Measurements from ENCODE around the gene PKDREJ. TPM values are rescaled to one million over a fixed set of nuclear protein-coding genes. Genes with fewer than 3 reads are reported as not detected.

The PKDREJ gene
- polyA plus RNA-seq, 1 of the 3 experiments (the other 2 are of a cell fraction): not detected

DNA sequence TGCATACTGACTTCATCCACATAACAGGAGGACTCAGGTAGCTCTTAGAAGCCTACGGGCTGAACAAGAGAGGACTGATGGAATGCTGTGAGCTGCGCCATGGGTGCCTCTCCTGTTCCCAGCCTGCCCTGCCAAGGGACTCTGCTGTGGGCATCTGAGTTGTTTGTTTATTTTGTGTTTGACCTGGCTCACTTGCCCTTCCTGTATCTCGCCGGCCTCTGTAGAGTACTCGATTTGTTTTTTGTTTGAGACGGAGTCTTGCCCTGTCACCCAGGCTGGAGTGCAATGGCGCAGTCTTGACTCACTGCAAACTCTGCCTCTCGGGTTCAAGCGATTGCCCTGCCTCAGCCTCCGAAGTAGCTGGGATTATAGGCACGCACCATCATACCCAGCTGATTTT, 6.4 kb upstream of the PKDREJ start:
- peaks cover 6 to 23% of the 10 kb centered on the region in 2 experiments for H3K36me3 ChIP-seq (replicated peaks in 1 of 2; ENCODE audit: control insufficient read depth in 1 of 2, insufficient read depth in 2 of 2, low read length in 1 of 2)
- peak overlapping the region; percentile 92 for H3K4me2 ChIP-seq
- no peak overlapping the region for H3K27ac ChIP-seq (ENCODE audit: low read depth in 2 of 2, low read length in 1 of 2)
- no peak overlapping the region for H3K4me3 ChIP-seq (ENCODE audit: low read depth in 2 of 2, low read length in 1 of 2)
- peaks cover 26% of the 10 kb centered on the region for H3K79me2 ChIP-seq (ENCODE audit: insufficient read depth)
- TF ChIP-seq ZBTB33 (IDR thresholded peaks at IDR 0.05; ENCODE audit: borderline replicate concordance, low read depth) (no peak), RAD21 (IDR thresholded peaks at IDR 0.05; ENCODE audit: low read length) (no peak), EZH2phosphoT487 (IDR thresholded peaks at IDR 0.05; ENCODE audit: borderline replicate concordance, low read depth) (no peak), MXI1 (IDR thresholded peaks at IDR 0.05; ENCODE audit: low read depth, low read length) (no peak), TAF1 (IDR thresholded peaks at IDR 0.05; ENCODE audit: borderline replicate concordance, low read depth, low read length) (no peak), TCF12 (IDR thresholded peaks at IDR 0.05) (no peak), SMC3 (IDR thresholded peaks at IDR 0.05; ENCODE audit: low read depth, low read length) (no peak), USF2 (IDR thresholded peaks at IDR 0.05; ENCODE audit: borderline replicate concordance, low read depth, low read length) (no peak)
- no peak overlapping the region for H2AFZ ChIP-seq (ENCODE audit: low read depth)
- no peak overlapping the region for H3K9ac ChIP-seq
- CTCF ChIA-PET: interaction anchor here (1.1 to 1.6 kb wide), 3 partner anchors 14 to 275 kb away, joined by 3 to 6 read pairs (median 3); no protein-coding TSS in a partner anchor
- H4K20me1 ChIP-seq (ENCODE audit: insufficient read depth): no peaks in the 10 kb centered on the region
- DNase-seq: no peak
- POLR2A ChIA-PET: interaction anchor here (0.5 to 1.2 kb wide), 2 partner anchors 26 to 28 kb away, joined by 3 to 4 read pairs; no protein-coding TSS in a partner anchor
- H3K27me3 ChIP-seq (ENCODE audit: insufficient read depth): no peaks in the 10 kb centered on the region
- H3K9me3 ChIP-seq: no peaks in the 10 kb centered on the region
- H3K9me2 ChIP-seq: no peaks in the 10 kb centered on the region
- 98% methylated on average over 10 of the region's 11 CpGs for WGBS (ENCODE audit: low lambda C conversion rate)
- H3K4me1 ChIP-seq (ENCODE audit: control insufficient read depth in 1 of 2, insufficient read depth in 2 of 2, low read depth in 1 of 2, low read length in 1 of 2): peaks cover 0 to 12% of the 10 kb centered on the region in 2 experiments; a peak in 2 of 4 replicates
- H3F3A ChIP-seq (replicated peaks; ENCODE audit: insufficient read depth): peaks cover 10% of the 10 kb centered on the region

GRCh38 chr22:46267431-46268279, 4.5 kb upstream of the PKDREJ start, which contains the start of gene TTC38:
Gene TTC38, plus strand, starts transcription at chr22:46268008. Its CDS starts 32 bp downstream, at chr22:46268040.
- peak; percentile 99 for DNase-seq
- H3K9ac ChIP-seq: peak within 1 kb of the TSS; percentile 78
- H3K36me3 ChIP-seq (replicated peaks in 1 of 2; ENCODE audit: control insufficient read depth in 1 of 2, insufficient read depth in 2 of 2, low read length in 1 of 2): peaks cover under 1 to 5% of the 10 kb centered on the region in 2 experiments
- peaks cover 26% of the 10 kb centered on the region for H3K79me2 ChIP-seq (ENCODE audit: insufficient read depth)
- no peaks in the 10 kb centered on the region for H3K27me3 ChIP-seq (ENCODE audit: insufficient read depth)
- no peaks in the 10 kb centered on the region for H3K9me2 ChIP-seq
- H3K4me1 ChIP-seq (ENCODE audit: control insufficient read depth in 1 of 2, insufficient read depth in 2 of 2, low read depth in 1 of 2, low read length in 1 of 2): peaks cover 0 to 12% of the 10 kb centered on the region in 2 experiments; a peak in 2 of 4 replicates
- peaks cover 7% of the 10 kb centered on the region for H3F3A ChIP-seq (replicated peaks; ENCODE audit: insufficient read depth)
- peak within 1 kb of the TSS; percentile 81 for H2AFZ ChIP-seq (ENCODE audit: low read depth)
- ChIA-PET CTCF (interaction anchor here (0.8 to 1.5 kb wide), 7 partner anchors 8 to 146 kb away, joined by 3 to 6 read pairs (median 3); no protein-coding TSS in a partner anchor), POLR2A (interaction anchor here (1.0 to 1.6 kb wide), 6 partner anchors 17 to 120 kb away, joined by 3 to 12 read pairs (median 6); partner anchors contain the start of genes CDPF1 and GTSE1)
- no peaks in the 10 kb centered on the region for H3K9me3 ChIP-seq
- H4K20me1 ChIP-seq (ENCODE audit: insufficient read depth): no peaks in the 10 kb centered on the region
- H3K4me3 ChIP-seq (ENCODE audit: low read depth in 2 of 2, low read length in 1 of 2): peak within 1 kb of the TSS; percentile 76 to 90
- H3K4me2 ChIP-seq: peak within 1 kb of the TSS; percentile 92
- peak within 1 kb of the TSS; percentile 31 to 81; a peak in 3 of 4 replicates for H3K27ac ChIP-seq (ENCODE audit: low read depth in 2 of 2, low read length in 1 of 2)
- WGBS (ENCODE audit: low lambda C conversion rate): 7% methylated on average over 19 of the region's 74 CpGs
- TF ChIP-seq RXRA (IDR thresholded peaks at IDR 0.05; ENCODE audit: borderline replicate concordance, low read depth) (no peak), ZBTB33 (IDR thresholded peaks at IDR 0.05; ENCODE audit: borderline replicate concordance, low read depth) (0 out of 2 replicates have a peak, but pooled peaks have one; percentile 9), YY1 (IDR thresholded peaks at IDR 0.05; ENCODE audit: low read depth) (peak; percentile 84), NFIC (IDR thresholded peaks at IDR 0.05; ENCODE audit: borderline replicate concordance) (peak; percentile 58), TAF1 (IDR thresholded peaks at IDR 0.05; ENCODE audit: borderline replicate concordance, low read depth, low read length) (peak; percentile 70; the same call in 1 of the 2 replicates), FOXJ3 (CRISPR knock-in tag; IDR thresholded peaks at IDR 0.05) (no peak), CHD2 (IDR thresholded peaks at IDR 0.05; ENCODE audit: low read length, partially characterized antibody) (peak; percentile 12), POLR2AphosphoS5 (IDR thresholded peaks at IDR 0.05; ENCODE audit: low read depth, low read length) (peak; percentile 72), MEF2A (IDR thresholded peaks at IDR 0.05; ENCODE audit: borderline replicate concordance, low read depth) (no peak), MAX (IDR thresholded peaks at IDR 0.05; ENCODE audit: low read depth) (peak; percentile 71), FOXM1 (IDR thresholded peaks at IDR 0.05; ENCODE audit: low read depth) (no peak), RCOR1 (IDR thresholded peaks at IDR 0.05; ENCODE audit: low read length) (no peak), JUND (IDR thresholded peaks at IDR 0.05) (no peak), PBX3 (IDR thresholded peaks at IDR 0.05) (no peak)
